Calu3 (cell line): Measurements from ENCODE around the gene CTF1. TPM values are rescaled to one million over a fixed set of nuclear protein-coding genes. Genes with fewer than 3 reads are reported as not detected.

Source experiments
- Bru-seq: library from RNA; stranded (reverse); fragments of 400-500 nt; gene quantifications from one replicate; lab custom pipeline; 2021; lab: Mats Ljungman, UMichigan
- BruChase-seq, 2 experiments: library from RNA; stranded (reverse); fragments of 400-500 nt; gene quantifications; one replicate each; lab custom pipeline; 2021; lab: Mats Ljungman, UMichigan
- BruUV-seq: library from RNA; stranded (reverse); fragments of 400-500 nt; replicated peaks from 2 replicates; lab custom pipeline; 2021; lab: Mats Ljungman, UMichigan
- CTCF ChIA-PET: fragments of 300-600 bp; sonication (Branson Sonifier 250); formaldehyde crosslinking; loops from one replicate; lab custom pipeline; 2022; ENCODE audit warnings: antibody characterized with exemption; lab: Charles Lee
- DNase-seq: peaks from one replicate; pipeline ENCODE4 v3.0.0; 2022
- H3K27ac Mint-ChIP-seq: one replicate; pipeline ENCODE4 v1.8.0; 2022; ENCODE audit warnings: mixed read lengths; ENCODE audit not compliant: unreplicated experiment
- H3K27me3 Mint-ChIP-seq: one replicate; pipeline ENCODE4 v1.8.0; 2022; ENCODE audit warnings: mixed read lengths; ENCODE audit not compliant: unreplicated experiment
- H3K36me3 Mint-ChIP-seq: one replicate; pipeline ENCODE4 v1.8.0; 2022; ENCODE audit warnings: mild to moderate bottlenecking, moderate library complexity, mixed read lengths; ENCODE audit not compliant: insufficient read depth, unreplicated experiment
- H3K4me1 Mint-ChIP-seq: one replicate; pipeline ENCODE4 v1.8.0; 2022; ENCODE audit warnings: mild to moderate bottlenecking, low read depth, mixed read lengths; ENCODE audit not compliant: unreplicated experiment
- H3K4me3 Mint-ChIP-seq: one replicate; pipeline ENCODE4 v1.8.0; 2022; ENCODE audit warnings: mild to moderate bottlenecking, low read depth, moderate library complexity, mixed read lengths; ENCODE audit not compliant: unreplicated experiment
- H3K9me3 Mint-ChIP-seq: one replicate; pipeline ENCODE4 v1.8.0; 2022; ENCODE audit warnings: low read depth, mixed read lengths; ENCODE audit not compliant: unreplicated experiment
- intact Hi-C: fragments of 100-400 bp; cut with micrococcal nuclease; formaldehyde crosslinking; loops from one replicate; pipeline ENCODE4 v1.10.0; 2022; ENCODE audit not compliant: unreplicated experiment
- long read RNA-seq: library from polyadenylated mRNA; stranded (forward); transcript quantifications from one replicate; pipeline ENCODE4 v2.0.0, GENCODE V29; 2022
- total RNA-seq: library from RNA; stranded (reverse); gene quantifications from 2 replicates; pipeline ENCODE4 v1.2.3, GENCODE V29; 2022
- TF ChIP-seq, protein P1 (sequence below): fragments of 200-600 bp; IDR thresholded peaks from one replicate; pipeline ENCODE4 v1.8.0; 2022; ENCODE audit warnings: antibody characterized with exemption; ENCODE audit not compliant: unreplicated experiment

The CTF1 gene, protein sequence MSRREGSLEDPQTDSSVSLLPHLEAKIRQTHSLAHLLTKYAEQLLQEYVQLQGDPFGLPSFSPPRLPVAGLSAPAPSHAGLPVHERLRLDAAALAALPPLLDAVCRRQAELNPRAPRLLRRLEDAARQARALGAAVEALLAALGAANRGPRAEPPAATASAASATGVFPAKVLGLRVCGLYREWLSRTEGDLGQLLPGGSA
- total RNA-seq: 1.9 and 2.3 TPM in 2 replicates
- Bru-seq, nascent RNA: percentile 34 among the genes with signal in this experiment
- BruChase-seq, experiment 1, labeled RNA remaining after a 6-hour chase: percentile 34 among the genes with signal in this experiment
- percentile 30 among the genes with signal in this experiment for BruChase-seq, experiment 2, labeled RNA remaining after a 2-hour chase
- long read RNA-seq, partial matches to known transcripts: 0 of 8 reads
- long read RNA-seq, other reads (novel, unspliced or antisense): 5 of 8 reads

DNA sequence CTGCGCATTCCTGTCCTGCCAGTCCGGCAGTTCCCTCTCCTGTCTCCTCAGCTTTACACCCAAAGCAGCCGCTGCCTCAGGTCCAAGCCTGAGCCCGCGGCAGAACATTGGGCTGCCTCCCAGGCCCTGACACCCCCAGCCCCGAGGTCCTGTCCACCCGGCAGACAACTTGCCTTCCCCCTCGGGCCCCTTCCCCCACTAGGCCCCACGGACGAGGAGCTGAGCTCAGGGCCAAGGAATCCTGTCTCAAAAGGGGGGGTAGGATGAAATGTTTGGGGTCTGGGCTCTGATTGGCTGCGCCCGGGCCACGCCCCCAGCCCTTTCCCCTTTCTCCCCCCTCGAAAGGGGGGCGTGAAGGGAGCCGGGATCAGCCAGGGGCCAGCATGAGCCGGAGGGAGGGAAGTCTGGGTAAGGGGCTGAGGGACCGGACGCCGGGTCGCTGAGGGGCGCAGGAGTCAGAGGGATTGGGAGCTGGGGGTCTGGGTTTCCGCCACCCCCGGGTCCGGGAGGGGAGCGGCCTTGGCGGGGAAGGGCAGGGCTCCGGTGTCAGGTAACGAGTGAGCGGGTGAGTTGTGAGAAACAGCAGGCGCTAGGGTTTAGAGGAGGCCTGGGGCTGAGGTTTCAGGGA is at the start of gene CTF1:
CTF1 (plus strand) TSS at position 354 of the 628 bp plus-strand sequence; CDS start at position 384, 30 bp downstream.
- Mint-ChIP-seq H3K9me3 (no peaks in the 10 kb centered on the region), H3K27ac (peak within 1 kb of the TSS; percentile 33), H3K27me3 (no peaks in the 10 kb centered on the region), H3K36me3 (peaks cover 47% of the 10 kb centered on the region), H3K4me1 (peaks cover 42% of the 10 kb centered on the region), H3K4me3 (peak within 1 kb of the TSS; percentile 74)
- BruUV-seq: no TSS peak
- TF ChIP-seq, protein P1, sequence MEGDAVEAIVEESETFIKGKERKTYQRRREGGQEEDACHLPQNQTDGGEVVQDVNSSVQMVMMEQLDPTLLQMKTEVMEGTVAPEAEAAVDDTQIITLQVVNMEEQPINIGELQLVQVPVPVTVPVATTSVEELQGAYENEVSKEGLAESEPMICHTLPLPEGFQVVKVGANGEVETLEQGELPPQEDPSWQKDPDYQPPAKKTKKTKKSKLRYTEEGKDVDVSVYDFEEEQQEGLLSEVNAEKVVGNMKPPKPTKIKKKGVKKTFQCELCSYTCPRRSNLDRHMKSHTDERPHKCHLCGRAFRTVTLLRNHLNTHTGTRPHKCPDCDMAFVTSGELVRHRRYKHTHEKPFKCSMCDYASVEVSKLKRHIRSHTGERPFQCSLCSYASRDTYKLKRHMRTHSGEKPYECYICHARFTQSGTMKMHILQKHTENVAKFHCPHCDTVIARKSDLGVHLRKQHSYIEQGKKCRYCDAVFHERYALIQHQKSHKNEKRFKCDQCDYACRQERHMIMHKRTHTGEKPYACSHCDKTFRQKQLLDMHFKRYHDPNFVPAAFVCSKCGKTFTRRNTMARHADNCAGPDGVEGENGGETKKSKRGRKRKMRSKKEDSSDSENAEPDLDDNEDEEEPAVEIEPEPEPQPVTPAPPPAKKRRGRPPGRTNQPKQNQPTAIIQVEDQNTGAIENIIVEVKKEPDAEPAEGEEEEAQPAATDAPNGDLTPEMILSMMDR: no peak
- DNase-seq: peak; percentile 52
- CTCF ChIA-PET: interaction anchor here (0.5 to 0.6 kb wide), 4 partner anchors 19 to 206 kb away, joined by 3 to 5 read pairs (median 4); no protein-coding TSS in a partner anchor
- intact Hi-C loops: loop anchor here (2.0 kb wide), 1 partner anchor 52 kb away; no protein-coding TSS in a partner anchor

DNA sequence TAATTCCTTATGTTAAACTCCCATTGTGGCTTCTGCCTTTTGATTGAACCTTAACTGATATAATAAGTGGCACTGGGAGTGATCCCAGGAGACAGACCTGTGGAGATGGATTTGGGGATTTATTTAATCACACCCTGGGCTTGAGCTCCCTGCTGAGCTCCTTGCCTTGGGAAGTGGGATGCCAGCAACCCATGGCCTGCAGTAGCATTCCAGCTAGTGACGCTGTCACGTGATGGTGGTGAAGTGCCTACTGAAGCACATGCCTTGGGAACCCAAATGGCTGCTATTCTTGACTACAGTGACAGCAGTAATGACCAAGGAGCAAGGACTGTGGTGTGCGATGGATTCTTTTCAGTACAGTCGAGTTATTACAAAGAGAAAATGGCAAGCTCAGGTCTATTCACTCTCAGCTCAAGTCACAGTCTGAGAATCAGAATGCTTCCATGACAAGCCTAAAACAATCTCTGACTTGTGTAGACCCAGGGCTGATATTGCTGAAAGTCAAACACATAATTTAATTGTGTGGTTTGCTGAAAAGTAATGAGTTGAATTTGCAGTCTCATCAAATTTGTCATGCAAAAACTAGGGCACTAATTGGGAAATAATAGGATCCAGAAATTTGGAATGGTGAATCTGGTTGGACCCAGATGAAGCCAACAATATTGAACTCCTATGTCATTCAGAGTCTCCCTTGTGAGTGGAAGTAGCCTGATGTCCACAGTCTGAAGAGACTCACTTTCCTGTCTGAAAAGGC is 49.6 kb upstream of the CTF1 start:
- H3K9me3 Mint-ChIP-seq: no peaks in the 10 kb centered on the region
- H3K4me1 Mint-ChIP-seq: peaks cover 10% of the 10 kb centered on the region
- H3K27ac Mint-ChIP-seq: no peak overlapping the region
- H3K27me3 Mint-ChIP-seq: no peaks in the 10 kb centered on the region
- CTCF ChIA-PET: no interaction called here
- TF ChIP-seq, protein P1: no peak
- intact Hi-C loops: no loop called here
- no peak for DNase-seq
- no peak overlapping the region for H3K4me3 Mint-ChIP-seq
- no TSS peak for BruUV-seq
- H3K36me3 Mint-ChIP-seq: no peaks in the 10 kb centered on the region

GRCh38 chr16:30850246-30850645 is 46.2 kb upstream of the CTF1 start:
- TF ChIP-seq, protein P1: no peak
- Mint-ChIP-seq H3K27me3 (no peaks in the 10 kb centered on the region), H3K27ac (no peak overlapping the region), H3K4me1 (peaks cover 8% of the 10 kb centered on the region), H3K9me3 (no peaks in the 10 kb centered on the region), H3K36me3 (no peaks in the 10 kb centered on the region), H3K4me3 (no peak overlapping the region)
- no TSS peak for BruUV-seq
- CTCF ChIA-PET: interaction anchor here (0.6 to 0.7 kb wide), 2 partner anchors 34 to 55 kb away, joined by 3 to 6 read pairs; no protein-coding TSS in a partner anchor
- DNase-seq: no peak
- intact Hi-C loops: no loop called here

- no peak overlapping the region for H3K4me3 Mint-ChIP-seq
Measured at GRCh38 chr16:30853758-30854157, 42.7 kb upstream of the CTF1 start.

More at GRCh38 chr16:30853758-30854157, 42.7 kb upstream of the CTF1 start:
- no TSS peak for BruUV-seq
- no peaks in the 10 kb centered on the region for H3K36me3 Mint-ChIP-seq
- CTCF ChIA-PET: interaction anchor here (1.3 kb wide), 1 partner anchor 9 kb away, joined by 3 read pairs; no protein-coding TSS in a partner anchor
- DNase-seq: no peak
- intact Hi-C loops: no loop called here
- no peak overlapping the region for H3K27ac Mint-ChIP-seq
- TF ChIP-seq, protein P1: no peak
- H3K4me1 Mint-ChIP-seq: peaks cover 7% of the 10 kb centered on the region
- H3K9me3 Mint-ChIP-seq: no peaks in the 10 kb centered on the region
- H3K27me3 Mint-ChIP-seq: no peaks in the 10 kb centered on the region
